Skin of body (tissue), 2 donors: ENCODE data around the gene NPLOC4. TPM values are rescaled to one million over a fixed set of nuclear protein-coding genes. Genes with fewer than 3 reads are reported as not detected.
A peak's percentile ranks its signal among the peaks of the same experiment; 100 is the strongest.

ENCODE experiments used
- DNase-seq: peaks from one replicate; lab custom pipeline; 2025; lab: John Stamatoyannopoulos, UW
- total RNA-seq: library from RNA; depleted of rRNA; stranded (reverse); fragments of >200 nt; gene quantifications from one replicate; pipeline ENCODE4 v1.2.3, GENCODE V29; 2014

The NPLOC4 gene
- total RNA-seq, 1 donor from 2014 or later: 35.4 TPM

DNA sequence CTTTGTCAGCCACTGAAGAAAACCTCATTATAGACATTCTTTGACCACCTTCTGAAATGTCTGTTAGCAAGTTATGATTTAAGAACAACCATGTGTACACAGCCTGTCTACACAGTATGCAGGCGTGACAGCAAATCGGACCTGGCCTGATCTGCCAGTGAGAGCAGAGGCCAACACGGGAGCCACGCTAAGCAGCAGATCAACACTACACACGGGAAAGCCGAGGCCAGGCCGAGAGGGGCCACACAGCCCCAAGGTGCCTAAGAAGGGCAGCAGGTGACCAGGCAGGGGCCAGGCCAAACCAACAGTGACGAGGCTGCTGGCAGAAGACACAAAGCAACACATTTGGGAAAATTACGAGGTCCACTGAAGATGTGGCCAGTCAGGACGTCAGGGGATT, 68.5 kb downstream of the NPLOC4 start:
- no peak for DNase-seq

DNA sequence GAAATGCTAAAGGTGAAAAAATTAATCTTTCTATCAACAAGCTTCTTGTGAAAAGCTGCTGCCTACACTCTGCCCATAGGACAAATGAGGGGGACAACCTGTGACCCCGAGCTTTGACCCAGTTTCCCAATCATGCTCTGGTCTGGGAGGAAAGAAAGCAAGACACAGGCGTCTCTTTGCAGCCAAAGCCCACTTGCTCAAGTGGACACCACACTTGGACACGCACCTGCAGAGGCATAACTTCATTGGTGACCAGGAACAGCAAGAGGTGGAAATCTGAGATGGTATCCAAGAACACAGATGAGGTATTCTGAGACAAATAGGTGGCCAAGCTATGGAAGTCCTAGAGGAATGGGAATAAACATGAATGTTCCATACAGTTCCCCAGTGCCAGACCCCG, 69.7 kb downstream of the NPLOC4 start:
- no peak for DNase-seq

DNA sequence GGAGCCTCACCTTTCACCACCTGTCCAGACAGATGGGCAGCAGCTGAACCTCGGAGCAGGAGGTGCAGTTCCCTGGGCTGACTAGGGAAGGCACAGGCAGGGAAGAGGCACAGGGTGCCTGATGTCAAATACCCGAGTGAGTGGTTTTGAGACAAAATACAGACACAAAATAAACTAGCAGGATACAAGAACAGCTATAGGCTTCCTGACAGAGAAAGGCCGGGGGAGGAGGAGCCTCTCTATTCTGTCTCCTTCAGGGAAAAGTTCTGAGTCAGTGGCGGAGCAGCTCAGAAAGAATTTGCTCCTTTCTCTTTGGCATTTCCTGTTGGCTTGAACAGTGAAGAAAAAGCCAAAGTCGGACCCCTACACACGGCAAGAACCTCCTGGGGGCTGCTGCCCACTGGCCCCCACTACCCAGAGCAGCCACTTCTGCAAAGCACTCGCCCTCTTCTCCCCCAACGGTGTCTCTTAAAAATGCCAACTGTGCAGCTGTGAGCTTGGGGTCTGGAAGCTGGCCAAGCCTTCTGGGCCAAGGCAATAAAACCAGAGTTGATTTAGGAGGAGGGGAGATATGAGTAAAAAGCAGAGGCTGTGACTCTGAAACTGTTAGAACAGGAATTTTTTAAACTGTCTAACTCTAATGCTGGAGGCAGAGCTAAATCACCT, 70.3 kb downstream of the NPLOC4 start:
- peak; percentile 84 for DNase-seq

DNA sequence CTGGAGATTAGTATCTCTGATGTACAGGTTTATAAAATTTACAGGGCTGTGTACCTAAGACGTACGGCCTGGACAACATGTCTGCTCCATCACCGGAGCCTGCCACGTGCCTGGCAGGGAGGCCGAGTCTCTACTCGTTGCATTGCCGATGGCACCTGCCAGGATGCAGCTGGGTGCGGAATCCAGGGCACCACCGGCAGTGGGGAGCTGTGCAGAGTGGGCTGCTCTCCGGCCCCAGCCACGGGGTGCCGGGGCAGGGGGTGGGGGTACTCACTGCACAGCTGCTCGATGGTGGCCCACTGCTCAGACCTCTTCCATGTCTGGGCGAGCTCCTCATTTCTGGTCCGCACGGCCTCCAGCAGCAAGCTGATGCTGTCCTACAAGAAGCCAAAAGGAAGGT, 71.7 kb downstream of the NPLOC4 start:
- no peak for DNase-seq

DNA sequence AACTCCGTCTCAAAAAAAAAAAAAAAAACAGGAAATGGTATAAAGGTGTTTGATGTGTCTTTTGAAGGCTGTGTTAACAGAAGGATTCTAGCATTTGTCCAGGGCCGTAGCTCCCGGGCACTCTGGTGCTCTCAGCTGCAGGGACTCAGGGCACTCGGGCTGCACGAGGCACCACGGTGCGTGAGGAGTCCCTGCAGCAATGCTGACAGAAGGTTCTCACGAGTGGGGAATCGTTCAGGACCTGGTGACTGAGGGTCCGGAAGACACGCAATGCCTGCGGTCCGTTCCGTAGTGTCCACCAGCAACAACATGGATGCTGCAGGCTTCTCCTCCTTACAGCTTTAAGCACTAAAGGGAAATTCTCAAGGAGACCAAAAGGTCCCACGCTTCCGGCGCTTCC, 72.1 kb downstream of the NPLOC4 start:
- no peak for DNase-seq

DNA sequence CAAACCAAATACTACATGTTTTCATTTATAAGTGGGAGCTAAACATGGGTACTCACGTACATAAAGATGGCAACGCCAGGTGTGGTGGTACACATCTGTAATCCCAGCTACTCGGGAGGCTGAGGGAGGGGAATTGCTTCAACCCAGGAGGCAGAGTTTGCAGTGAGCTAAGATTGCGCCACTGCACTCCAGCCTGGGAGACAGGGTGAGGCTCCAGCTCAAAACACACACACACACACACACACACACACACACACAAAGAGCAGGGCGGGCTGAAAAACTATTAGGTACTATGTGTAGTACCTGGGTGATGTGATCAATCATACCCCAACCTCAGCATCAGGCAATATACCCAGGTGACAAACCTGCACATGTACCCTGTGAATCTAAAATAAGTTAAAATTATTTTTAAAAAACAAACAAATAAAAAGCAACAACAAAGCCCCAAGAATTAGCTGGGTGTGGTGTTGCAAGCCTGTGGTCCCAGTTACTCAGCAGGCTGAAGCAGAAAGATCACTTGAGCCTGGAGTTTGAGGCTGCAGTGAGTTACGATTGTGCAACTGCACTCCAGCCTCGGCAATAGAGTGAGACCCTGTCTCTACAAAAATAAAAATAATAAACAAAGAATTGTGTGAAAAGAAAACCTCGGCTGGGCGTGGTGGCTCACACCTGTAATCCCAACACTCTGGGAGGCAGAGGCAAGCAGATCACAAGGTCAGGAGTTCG, 72.9 kb downstream of the NPLOC4 start:
- no peak for DNase-seq

DNA sequence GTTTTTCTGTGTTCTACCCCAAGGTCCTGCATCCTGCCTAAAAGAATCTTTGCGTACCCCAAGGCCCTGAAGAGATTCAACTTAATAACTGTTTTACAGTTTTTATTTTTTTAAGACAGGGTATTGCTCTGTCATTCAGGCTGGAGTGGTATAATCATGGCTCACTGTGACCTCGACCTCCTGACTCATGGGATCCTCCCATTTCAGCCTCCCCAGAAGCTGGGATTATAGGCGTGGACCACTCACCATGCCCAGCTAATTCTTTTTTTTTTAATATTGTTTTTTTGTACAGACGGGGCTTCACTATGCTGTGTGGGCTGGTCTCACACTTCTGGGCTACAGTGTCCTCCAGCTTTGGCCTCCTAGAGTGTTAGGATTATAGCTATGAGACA, 75.4 kb downstream of the NPLOC4 start:
- DNase-seq: no peak

DNA sequence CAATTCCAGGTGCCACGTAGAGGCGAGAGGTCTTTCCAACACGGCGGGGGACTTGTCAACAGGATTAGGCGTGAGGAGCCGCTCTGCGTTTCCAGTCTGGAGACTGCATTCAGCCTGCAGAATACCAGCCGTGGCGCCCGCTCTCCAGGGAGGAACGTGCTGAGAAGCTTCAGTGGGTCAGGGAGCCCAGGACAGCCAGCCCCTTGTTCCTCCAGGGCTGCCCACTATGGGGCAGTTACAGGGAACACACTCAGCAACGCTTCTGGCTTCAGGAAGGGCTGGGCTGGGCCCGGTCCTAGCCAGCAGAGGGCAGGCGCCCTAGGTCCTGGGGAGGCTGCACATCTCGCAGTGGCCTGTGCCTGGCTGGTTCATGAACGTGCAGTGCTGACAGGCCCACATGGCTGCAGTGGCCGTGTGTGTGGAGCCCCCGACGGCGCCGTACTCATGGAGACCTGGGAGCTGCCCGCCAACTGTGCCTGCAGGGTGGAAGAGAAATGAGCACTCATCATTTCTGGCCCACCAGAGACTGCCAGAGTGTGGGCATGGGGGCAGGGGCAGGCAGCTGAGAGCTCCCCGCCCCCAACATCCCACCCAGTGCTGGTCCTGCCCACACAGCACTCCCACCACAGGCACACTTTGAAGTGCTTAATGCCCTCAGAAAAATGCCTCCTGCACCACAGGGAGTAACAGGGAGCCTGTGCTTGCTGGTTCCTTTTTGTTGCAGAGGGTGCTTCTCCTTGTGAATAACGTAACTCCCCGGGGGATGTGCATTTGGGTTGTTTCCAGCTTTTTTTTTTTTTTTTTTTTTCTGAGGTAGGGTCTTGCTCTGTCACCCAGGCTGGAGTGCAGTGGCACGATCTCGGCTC, 77.7 kb downstream of the NPLOC4 start:
- no peak for DNase-seq

DNA sequence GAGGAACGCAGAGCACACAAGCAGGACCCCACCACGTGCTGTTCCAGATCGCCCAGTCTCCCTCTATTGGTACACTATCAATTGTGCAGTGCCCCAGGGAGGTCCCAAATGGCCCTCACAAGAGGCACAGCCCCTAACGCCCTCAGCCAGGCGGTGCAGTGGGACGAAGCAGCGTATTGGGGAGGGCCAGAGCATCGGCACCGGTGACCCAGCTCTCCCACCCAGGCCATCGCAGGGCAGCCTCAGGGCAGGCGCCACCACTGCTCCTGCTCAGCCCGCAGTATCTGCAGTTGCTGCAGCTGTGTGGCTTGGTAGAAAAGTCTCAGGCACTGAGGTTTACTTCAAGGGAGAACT, 78.8 kb downstream of the NPLOC4 start:
- DNase-seq: no peak

DNA sequence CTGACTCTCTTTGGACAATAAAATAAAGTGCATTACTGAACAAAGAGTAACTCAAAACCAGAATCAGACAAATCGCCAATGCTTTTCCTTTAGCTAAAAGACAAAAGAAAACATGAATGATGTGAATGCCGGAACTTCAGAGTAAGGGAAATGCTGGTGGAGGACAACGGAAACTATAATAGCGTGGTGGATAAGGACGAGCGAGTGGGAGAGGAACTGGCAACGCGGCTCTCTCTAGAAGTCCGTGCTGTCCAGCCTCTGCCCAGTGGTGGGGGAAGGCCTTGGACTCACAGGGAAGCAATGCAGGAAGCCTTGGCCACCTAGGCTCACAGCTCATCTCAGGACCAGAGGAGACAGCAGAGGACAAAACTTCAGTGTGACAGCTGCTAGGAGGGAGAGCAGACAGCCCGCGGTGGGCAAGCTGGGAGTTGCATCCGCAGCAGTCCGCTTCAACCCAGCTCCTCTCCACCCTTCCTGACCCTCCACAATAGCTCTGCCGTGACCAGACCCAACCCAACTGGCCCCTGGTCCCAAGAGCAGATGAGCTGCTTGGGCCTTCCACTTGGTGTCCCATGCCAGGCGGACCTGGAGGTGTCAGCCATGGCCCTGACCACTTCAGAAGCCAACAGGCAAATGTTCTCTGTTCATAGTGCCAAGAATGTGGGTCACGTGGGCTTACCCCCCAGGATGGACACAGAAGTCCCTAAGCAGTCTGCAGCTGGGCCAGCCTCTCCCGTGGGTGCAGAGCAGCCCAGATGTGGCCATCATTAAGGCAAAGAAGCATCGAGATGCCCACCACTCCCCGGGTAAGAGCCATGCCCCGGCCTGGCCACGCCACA, 79.4 kb downstream of the NPLOC4 start:
- no peak for DNase-seq

DNA sequence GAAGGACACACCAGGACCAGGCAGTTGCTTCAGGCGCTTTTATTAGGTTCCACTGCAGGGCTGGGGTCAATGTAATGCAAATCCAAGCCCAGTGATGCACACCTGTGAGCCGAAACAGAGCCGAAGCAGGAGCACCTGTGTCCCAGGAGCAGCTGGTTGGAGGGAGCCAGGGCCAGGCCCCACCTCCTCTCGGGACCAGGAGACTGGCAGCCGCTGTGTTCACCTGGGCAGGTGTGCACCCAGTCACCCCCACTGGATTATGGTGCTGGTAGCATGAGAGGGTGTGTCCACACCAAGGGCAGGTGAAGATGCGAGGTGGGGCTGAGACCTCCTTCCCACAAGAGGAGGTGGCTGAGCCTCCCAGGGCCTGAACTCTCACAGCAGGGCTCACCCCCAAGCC, 80.0 kb downstream of the NPLOC4 start:
- no peak for DNase-seq

DNA sequence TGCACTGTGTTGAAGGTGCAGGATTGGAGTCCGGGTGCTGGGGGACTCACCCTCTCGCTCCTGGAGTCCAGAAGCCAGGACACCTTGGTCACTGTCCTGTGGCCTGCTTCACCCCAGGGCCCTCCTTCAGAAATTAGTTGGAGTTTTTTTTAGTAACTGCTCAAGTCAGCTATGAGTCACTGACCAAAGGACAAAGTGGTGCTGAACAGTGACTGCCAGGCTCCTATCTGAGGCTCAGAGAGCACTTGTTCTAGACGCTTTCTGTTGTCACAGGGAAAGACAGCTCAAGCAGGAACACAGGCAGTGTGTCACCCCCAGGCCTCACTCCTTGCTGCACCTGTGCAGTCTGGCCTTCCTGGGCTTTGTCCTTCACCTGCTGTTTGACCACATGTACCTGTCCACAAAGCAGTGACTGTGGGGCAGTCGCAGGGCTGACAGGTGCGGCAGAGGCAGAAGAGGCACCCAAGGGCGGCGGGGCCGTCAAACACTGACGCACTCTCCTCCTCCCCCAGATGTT, 80.7 kb downstream of the NPLOC4 start:
- DNase-seq: no peak

DNA sequence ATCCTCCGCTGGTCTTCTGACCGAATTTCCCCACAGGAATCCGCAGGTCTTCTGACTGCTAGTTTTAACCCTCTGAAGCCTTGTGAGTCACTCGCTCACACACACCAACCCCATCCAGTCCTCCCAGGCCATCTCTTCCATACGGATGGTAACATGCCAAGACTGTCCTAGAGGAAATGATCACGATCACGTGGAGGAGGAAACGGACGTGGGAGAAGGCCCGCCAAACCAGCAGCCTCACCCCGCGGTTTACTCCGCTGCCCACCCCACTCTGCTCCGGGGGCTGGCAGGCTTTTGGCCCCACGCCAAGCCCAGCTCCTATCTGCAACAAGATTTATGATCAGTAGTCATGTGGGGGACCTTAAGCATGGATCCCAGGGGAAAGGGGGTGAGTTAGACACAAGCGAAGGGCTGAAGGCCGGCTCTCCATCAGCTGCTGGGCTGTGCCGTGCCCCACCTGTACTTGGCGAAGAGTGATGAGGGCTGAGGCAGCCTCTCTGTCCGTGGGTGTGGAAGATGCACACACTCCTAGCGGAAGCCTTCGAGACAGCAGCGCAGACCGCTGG, 83.2 kb downstream of the NPLOC4 start:
- no peak for DNase-seq

DNA sequence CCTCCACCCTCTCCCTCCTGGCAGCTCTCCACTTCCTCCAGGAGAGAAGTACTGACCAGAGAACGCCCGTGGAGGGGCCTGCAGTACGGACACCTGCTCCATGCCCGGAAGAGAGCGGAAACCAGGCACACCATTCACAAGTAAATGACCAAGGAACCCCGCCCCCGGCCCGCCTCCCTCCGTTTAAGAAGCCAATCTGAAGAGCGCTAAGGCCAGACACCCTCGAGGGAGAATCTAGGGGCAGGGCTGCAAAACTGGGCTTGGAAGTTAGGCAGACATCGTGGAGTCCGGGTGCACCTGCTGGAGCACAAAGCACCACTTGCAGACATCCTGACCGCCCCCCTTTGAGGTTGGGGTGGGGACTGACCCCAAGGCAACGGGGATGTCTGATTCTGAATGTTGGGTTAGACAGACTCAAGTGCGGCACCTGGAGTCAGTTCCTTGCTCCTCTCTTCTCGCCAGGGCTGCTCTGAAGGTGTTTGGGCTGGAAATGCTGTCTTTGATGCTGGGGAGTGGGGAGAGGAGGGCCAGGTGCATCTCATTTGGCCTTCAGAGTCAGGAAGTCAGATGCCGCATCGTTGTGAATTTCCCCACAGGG, 83.8 kb downstream of the NPLOC4 start:
- DNase-seq: peak; percentile 30

DNA sequence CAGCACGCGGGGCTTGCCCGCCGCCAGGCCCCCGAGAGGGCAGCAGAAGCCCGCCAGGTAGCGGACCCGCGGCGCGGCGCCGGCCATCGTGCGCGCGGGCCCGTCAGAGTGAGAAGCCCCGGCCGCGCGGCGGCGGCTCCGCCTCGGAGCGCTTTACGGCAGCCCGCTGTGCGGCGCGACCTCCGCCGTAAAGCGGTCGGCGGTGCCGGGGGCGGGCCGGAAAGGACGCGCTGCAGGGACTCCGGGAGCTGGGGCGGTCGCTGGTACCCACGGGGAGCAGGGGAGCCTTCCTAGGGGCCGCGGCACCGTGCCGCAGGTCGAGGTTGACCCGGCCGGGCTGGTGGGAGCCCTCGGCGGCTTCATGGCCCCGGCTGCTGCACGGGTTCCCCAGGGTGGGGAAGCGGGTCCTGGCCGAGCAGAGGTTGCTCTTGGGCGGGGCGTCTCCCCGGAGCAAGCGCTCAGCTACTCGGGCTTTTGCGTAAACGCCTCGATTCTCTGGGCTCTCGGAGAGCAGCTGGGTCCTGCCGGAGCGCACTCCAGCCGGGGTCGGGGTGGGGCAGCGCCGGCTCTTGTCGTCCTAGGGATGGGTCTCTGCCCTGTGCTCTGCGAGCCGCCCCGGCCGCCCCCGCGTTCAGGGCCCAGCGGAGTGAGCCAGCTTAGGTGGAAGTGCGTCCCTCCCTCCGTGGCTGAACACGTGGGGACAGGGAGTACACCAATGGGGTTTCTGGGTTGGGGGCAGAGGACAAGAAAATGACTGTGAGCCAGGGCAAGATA, 84.5 kb downstream of the NPLOC4 start, which contains the start of gene FAAP100:
Gene FAAP100, minus strand, starts transcription at position 110 of the 774 bp plus-strand sequence. Its CDS starts 23 bp downstream, at position 87.
- DNase-seq: peak; percentile 41

DNA sequence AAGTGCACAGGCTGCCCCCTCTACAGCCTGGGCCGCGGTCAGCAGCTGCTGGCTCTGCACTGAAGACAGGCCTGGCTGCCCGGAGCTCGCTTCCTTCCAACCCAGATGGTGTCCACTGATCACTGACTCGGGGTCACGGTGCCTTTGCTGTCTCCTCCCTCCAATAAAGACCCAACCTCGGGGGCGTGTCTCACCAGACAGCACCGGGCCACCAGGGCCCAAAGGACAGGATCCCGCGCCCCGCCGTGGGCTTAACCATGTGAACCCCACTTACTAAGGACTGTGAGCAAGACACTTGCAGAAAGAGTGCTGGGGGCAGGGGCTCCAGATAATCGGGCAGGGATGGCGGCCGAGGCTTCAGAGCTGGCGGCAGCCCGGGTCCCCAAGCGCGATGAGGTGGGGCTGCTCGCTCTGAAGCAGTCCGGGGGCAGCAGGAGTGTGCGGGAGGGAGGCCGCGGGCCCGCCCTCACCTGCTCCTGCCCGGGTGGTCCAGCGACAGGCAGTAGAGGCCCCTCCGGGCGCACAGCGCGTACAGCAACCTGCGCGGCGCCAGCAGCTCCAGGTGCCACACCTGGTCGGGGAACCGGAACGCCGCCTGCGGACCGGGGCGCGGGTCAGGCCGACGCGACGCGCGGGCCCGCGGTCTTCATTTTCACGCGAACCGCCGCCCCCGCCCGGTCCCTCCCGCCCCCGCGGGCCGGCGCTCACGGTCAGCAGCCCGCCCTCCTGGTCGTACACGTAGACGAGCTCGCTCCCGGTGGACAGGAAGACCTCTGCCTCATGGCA, 85.3 kb downstream of the NPLOC4 start:
- no peak for DNase-seq

DNA sequence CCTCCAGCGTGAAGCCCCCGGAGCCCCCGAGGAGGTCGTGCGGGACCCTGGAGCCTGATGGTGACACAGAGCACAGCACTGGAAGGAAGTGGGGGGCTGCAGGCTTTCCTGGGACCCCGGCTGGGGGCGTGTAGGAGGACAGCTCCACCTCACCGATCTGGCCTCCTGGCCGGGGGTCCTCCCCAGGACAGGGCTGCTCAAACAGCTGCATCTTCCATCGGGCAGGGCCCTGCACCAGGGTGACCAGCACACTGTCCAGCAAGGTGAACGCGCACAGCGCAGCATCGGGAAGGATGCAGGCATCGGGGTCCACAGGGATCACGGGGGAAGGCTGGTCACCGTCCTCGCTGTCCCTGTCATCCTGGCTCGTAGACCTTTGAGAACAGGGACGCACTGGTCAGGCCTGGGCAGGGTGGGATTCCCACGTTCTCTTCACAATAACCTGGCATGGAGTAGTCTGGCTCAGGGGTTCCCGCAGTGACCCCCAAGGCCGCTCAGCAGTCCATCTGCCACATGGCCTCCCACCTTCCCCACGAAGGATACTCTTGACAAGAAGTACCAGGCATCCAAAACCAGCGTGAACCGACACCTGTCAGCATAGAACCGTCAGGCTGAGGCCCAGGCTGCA, 86.0 kb downstream of the NPLOC4 start:
- no peak for DNase-seq

DNA sequence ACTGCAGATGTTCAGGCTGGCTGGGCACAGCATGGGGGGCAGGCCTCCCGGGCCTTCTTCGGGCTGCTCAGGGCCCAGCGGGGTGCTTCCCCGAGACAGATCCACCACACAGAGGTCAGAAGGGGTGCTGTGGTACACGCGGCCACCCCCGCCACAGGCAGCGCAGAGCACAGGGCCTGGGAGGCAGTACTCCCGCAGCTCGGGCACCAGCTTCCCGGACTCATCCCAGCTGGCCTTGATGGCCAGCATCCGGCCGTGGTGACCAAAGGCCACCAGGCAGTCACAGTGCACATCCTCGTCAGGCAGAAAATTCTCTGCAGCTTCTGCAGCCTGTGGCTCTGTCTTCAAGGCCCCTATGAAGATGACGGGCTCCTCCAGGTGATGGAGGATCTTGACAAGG, 86.6 kb downstream of the NPLOC4 start:
- no peak for DNase-seq
